Measurements from ENCODE around the gene AP5S1.

DNA sequence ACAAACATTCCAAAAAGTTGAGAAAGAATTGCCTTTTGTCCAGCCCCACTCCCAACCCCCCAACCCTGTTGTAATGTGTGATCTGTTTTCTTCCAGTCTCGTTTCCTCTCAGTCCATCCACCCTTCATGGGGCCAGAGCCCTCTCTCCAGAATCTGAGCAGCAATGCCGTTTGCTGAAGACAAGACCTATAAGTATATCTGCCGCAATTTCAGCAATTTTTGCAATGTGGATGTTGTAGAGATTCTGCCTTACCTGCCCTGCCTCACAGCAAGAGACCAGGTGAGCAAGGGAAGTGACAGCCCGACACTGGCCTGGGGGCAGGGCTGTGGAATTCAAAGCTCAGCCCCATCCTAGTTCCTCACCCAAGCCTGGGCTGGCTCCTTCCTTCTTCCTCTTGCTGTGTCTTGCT lies 34.1 kb downstream of the AP5S1 start:
- TF ChIP-seq, protein P1, sequence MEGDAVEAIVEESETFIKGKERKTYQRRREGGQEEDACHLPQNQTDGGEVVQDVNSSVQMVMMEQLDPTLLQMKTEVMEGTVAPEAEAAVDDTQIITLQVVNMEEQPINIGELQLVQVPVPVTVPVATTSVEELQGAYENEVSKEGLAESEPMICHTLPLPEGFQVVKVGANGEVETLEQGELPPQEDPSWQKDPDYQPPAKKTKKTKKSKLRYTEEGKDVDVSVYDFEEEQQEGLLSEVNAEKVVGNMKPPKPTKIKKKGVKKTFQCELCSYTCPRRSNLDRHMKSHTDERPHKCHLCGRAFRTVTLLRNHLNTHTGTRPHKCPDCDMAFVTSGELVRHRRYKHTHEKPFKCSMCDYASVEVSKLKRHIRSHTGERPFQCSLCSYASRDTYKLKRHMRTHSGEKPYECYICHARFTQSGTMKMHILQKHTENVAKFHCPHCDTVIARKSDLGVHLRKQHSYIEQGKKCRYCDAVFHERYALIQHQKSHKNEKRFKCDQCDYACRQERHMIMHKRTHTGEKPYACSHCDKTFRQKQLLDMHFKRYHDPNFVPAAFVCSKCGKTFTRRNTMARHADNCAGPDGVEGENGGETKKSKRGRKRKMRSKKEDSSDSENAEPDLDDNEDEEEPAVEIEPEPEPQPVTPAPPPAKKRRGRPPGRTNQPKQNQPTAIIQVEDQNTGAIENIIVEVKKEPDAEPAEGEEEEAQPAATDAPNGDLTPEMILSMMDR (optimal IDR thresholded peaks at IDR 0.05 in 1 of 3, IDR thresholded peaks at IDR 0.05 in 1 of 3, conservative IDR thresholded peaks at IDR 0.05 in 1 of 3; ENCODE audit: extremely low read depth in 1 of 3, insufficient read depth in 2 of 3, low read length in 3 of 3): no peak
- no peak for TF ChIP-seq EZH2 (IDR thresholded peaks at IDR 0.05; ENCODE audit: low read length)
